ELR (cell line): ENCODE results near the gene ADORA2B.
"Not testable (repeated sequence)": the region's sequence is repeated elsewhere in the genome, so short reads cannot be mapped to it uniquely, and the experiment has no call there.

ENCODE experiments used
- DNase-seq: peaks from one replicate; pipeline ENCODE4 v3.0.0-alpha.2; 2015; ENCODE audit warnings: low read depth

The ADORA2B gene

DNA sequence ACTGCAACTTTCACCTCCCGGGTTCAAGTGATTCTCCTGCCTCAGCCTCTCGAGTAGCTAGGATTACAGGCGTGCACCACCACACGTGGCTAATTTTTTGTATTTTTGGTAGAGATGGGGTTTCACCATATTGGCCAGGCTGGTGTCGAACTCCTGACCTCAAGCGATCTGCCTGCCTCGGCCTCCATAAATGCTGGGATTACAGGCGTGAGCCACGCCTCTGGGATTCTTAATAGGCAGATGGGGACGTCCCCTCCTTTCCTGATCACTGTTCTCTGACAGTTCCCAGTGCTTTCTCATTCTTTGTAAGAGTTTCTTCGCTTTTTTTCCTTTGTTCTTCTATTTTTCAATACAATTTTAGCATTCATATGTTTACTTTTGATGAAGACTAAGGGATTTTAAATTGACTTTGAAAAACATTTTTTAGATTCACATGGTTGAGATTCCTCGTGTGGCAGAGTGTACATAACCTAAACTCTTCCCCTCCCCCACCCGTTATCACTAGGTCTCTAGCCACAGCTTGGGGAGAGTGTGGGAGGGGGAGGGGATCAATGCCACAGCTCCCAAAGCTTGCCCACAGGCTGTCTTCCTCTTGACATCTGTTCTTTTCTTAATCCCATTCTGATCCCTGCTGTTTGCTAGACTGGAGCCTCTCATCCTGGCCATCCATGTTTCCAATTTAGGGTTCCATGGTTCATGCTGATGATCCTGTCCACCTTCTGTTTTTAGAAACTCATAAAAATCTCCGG, 11.0 kb downstream of the ADORA2B start:
- no peak for DNase-seq

DNA sequence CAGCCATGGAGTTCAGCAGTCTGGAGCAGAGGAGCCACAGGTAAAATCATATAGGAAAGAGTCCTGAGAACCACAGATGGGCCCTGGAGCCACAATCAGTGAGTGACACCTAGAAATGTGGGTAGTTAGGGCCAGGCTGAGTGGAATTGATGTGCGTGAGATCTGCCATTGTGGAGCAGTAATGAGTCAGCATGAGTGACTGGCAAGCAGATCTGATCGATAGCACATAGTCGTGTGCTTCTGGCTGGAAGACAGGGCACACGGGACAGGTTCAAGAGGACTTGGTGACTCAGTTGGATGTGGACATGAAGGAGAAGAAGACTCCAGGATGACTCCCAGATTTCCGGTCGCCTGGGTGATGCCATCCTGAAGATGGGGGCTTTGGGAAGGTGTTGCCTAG, 12.3 kb downstream of the ADORA2B start:
- peak; percentile 59 for DNase-seq

DNA sequence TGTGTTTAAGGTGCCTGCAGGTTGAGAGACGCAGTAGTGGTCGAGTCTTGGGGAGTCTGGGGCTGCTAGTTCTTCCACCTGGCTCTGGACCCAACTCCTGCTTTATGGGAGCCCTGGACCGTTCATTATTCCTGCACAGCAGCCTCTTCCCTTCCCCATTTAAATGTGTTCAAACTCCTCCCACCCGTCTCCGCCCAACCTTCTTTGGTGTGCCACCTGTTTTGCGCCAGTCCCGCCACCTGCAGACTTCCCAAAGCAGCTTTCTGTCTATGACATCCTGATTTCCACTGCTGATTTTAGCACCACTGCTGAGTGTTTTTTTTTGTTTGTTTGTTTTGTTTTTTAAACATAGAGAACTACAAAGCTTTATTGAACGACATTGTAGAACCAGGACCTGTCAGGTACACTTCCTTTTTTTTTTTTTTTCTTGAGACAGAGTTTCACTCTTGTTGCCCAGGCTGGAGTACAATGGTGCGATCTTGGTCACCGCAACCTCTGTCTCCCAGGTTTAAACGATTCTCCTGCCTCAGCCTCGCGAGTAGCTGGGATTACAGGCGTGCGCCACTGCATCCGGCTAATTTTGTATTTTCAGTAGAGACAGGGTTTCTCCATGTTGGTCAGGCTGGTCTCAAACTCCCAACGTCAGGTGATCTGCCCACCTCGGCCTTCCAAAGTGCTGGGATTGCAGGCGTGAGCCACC, 12.8 kb downstream of the ADORA2B start:
- DNase-seq, result no peak

DNA sequence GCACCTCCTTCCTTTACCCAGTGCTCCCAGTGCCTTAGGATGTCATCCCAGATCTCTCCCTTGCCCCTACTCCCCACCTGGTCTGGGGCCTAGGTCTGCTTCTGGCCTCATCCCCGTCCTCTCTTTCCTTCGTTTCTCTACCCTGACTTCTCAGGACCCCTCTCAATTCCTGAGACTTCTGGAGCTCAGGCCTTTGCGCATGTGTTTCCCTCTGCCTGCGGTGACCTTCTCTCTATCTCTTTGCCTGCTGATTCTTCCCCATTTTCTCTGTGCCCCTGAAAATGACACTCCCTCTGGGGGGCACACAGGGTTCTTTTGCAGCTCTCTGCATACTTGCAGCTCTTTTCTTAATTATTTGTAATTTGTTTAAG, 13.5 kb downstream of the ADORA2B start:
- no peak for DNase-seq

DNA sequence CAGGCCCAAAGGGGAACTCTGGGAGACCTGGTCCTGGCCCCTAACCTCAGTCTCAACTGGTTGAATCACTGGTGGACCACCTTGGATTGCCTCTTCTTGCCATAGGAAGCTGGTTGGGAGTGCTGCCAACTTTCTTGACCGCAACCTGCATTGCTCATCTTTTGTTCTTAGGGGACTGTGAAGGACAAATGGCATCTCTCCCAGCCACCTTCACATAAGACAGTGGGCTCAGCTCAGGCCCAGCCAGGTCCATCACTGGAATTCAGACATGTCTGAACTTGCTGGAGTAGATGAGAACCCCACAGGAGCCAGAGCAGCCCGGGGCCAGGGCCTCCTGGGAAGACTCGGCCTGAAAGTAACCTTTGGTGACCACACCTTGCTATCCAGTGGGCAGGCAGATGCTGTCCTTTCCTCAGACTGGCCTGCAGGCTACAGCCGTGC, 18.8 kb downstream of the ADORA2B start:
- DNase-seq, result peak; percentile 87

DNA sequence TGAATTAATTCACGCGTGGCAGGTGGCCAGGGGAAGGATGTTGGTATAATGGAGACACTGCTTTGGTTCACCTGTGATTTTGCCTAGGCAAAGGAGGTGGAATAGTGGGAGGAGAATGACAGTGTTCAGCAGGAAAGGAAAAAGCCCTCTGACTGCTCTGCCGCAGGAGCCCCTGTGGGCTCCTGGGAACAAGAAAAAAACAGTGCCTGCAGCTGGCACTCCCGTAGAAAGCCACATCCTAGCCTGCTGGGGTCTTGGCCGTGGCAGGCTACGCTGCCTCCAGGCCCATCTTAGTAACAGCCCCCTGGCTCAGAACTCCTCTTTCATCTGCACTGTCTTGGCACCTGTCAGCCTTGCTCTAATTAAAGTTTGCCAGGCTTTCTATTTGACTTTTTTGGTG, 20.6 kb downstream of the ADORA2B start:
- DNase-seq, result no peak

DNA sequence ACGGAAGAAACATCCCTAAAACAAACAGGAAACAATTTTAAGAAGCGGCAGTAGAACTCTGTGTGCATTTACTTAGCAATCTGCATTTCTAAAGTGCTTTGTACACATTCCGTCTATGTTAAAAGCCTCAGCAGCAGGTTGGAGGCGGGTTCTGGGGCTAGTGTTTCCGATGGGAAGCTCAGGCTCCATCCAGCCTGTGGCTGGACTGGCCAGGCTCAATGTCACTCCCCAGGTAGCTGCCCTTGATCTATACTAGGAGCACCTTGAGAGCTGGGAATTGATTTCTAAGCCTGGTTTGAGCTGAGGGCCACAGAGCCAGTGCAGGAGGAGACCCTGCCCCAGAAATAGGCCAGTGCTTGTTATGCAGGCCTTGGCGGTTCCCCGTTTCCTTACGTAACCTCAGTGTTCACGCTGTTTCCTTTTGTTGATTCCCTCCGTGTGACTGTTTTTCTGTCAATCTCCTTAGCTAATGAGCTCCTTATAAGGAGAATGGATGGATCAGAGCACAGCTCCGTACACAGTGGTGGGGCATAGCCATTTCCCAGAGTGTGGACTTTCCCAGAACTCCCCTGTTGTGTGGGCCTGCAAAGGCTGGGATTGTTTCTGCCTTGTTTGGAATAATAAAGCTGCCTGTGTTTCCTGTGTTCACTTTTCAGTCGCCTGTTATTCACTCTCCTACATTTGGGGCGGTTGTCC, 21.4 kb downstream of the ADORA2B start:
- DNase-seq, result no peak

DNA sequence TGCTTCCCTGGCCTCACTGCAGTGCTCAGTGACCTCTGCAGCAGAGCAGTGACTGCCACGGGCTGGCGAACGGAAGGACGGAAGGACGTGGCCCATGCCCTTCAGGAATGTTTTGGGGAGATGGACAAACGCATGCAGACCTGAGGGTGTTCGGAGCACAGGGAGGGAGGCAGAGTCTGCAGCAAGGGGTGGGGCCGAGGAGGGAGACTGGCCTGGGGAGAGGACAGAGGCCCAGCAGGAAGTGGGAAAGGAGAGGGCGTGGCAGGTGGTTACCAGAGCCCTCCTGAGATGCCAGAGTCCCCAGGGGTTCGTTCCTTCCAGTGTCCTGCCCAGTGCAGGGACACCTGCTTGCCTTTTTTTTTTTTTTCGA, 21.9 kb downstream of the ADORA2B start:
- DNase-seq, result no peak

DNA sequence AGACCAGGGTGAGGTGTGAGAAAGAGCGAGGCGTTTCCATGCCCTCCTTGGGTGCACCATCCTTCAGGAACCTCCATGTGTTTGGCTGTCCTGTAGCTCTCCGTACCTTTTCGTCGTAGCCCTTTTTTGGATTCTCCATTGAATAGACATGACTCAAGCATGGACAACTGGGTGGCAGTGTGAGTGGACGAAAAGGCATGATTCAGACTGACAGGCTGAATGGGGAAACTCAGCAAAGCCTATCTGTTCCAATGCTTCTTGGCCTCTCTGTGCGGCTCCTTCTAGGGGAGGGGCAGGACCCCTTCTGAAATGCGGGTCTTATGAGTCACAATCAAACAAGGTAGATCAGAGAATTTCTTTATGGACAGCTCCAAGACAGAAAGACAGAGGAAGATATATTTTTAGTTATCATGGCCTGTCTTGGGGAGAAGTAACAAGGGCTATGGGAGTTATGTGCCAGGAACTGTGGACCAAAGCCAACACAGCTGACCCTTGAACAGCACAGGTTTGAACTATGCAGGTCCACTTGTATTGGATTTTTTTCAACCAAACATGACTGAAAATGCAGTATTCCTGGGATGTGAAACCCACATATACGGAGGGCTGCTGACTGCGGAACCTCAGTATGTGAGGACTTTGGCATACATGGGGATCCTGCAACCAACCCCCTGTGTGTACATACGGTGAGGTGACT, 22.9 kb downstream of the ADORA2B start:
- DNase-seq, result no peak

DNA sequence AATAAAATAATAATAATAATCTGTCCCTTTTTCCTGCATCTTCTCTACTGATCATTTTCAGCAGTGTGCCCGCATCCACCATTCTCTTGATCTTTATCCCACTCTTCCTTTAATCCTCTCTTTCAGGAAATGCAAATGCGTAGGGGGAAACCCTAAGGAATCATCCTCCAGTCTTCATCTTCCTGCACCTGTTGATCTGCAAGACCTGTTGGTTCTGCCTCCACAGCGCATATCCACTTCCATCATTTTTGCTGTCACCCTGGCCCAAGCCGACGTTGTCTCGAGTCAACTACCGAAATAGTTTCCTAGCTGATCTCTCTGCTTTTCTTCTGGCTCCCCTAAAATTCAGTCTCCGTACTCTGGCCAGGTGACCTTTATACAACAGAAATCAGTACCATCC, 24.5 kb downstream of the ADORA2B start:
- no peak for DNase-seq

DNA sequence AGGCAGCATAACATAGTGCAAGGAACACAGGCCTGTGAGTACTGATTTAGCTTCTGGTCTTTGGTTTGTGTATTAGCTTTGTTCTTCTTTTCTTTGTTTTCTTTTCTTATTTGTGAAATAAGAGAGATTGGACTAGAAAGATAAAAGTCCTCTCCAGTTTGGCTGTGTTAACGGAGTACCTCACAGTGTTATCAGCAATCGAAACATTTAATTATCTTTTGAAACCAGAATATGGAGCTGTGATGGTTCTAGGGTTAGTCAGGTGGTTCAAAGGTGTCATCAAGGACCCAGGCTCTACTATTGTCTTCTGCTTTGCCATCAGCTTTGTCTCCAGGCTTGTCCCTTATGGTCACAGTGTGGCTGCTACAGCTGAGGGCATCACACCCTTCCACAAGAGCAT, 25.6 kb downstream of the ADORA2B start:
- DNase-seq, result no peak

DNA sequence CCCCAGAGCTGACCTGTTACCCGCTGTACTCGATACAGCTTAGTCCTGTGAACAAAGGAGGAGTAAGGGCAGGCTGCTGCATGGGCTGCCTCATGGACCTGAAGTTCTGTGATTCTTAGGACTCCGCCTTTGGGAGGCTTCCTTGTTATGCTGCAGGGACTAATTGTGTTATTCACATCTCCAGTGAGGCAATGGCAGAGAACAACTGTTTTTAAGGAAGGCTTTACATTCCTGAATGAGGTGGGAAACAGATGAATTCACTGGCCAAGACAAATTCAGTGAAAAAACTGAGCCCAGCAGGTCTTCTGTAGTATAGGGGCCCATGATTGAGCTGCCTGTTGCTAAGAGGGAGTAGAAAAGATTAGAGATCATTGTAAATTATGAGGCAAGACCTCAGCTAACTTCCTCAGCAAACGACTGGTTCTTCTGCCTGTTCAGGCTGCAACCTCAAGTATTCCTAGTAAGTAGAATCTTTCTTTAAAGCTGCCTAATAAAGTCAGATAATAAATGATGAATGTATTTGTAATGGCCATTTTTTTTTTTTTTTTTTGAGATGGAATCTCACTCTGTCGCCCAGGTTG, 26.3 kb downstream of the ADORA2B start:
- DNase-seq, result no peak

DNA sequence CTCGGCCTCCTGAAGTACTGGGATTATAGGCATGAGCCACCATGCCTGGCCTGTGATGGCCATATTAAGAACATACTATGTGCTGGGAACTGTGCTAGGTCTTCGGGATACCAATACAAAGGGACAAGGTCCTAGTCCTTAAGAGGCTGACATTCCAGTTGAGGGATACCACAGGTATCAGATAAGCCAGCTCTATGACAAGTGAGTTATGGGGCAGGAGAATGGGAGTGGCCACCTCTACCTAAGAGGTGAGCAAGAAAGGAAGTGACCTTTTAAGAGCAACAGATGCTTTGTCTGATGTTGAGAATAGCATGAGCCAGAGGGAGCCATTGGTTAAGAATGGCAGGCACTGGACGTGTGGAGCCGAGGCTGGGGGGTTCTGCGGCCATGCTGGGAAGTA, 27.0 kb downstream of the ADORA2B start:
- DNase-seq, result no peak

DNA sequence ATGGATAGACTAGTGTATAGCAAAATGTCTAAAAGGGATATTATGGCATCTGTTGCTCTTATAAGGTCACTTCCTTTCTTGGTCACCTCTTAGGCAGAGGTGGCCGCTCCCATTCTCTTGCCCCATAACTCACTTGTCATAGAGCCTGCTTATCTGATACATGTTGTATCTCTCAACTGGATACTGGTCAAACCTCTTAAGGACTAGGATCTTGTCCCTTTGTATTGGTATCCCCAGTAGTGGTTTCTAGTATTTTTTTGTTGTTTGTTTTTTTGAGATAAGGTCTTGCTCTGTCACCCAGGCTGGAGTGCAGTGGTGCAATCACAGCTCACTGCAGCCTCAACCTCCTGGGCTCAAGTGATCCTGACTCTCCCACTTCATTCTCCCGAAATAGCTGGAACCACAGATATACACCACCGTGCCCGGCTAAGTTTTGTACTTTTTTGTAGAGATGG, 27.6 kb downstream of the ADORA2B start:
- no peak for DNase-seq

DNA sequence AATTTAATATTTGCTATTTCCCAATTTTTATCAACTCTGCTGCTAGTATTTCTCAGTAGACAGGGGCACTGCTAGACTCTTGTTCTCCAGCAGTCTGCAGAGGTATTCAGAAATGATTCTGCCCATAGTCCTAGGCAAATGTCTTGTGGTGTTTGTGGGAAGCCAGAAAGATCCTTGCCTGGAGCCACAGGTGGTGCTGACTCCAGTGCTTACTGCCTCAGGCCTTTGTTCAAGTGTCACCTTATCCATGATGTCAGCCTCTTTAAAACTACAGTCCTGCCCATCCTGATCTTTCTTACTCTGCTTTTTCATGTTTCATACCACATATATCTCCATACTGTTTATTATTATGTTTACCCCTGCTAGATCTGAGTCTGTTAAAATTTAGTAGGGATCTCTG, 28.1 kb downstream of the ADORA2B start:
- no peak for DNase-seq

DNA sequence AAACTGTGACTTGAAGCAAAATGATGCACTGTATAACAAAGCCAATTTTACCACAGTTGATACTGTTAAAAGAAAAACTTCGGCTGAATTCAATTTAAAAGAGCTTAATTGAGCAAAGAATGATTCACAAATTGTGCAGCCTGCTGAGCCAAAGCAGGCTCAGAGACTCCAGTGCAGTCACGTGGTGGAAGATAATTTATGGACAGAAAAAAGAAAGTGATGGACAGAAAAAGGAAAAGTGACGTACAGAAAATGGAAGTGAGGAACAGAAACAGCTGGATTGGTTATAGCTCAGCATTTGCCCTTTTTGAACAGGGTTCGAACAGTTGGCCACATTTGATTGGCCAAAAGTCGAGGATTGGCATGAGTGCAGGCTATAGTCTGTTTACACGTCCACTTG, 28.9 kb downstream of the ADORA2B start:
- no peak for DNase-seq

DNA sequence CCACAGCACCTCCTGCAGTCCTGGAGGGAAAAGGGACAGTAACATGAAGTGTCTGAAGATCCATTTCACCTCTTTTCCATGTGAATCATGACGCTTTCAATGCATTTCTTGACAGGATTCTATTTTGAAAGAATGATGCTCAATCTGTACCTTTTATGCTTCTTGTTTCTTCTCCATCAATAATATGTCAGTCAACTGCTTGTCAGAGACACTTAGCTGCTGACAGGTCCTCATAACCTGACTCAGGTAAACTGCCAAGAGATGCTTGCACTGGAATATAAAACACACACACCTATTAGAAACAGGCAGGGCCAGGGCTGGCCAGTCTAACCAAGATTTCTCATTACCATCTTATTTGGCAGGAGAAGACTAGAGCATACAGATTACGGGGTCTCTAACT, 33.0 kb downstream of the ADORA2B start:
- DNase-seq, result no peak

DNA sequence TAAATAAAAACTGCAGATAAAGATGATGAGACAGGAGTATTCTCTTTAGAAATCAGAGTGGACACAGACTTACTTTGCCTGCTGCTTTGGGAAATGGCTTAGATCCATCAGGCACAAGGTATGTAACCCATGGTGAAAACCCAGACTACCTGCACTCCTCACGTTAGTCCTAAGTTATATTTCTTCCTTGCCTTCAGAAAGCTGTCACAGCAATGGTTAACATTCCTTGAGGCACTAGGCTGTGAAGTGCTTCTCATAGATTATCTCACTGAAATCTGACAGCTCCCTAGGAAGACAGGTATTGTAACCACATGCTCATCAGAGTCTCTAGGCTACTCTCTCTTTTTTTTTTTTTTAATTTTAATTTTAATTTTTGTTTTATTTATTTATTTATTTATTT, 33.7 kb downstream of the ADORA2B start:
- DNase-seq, result no peak

DNA sequence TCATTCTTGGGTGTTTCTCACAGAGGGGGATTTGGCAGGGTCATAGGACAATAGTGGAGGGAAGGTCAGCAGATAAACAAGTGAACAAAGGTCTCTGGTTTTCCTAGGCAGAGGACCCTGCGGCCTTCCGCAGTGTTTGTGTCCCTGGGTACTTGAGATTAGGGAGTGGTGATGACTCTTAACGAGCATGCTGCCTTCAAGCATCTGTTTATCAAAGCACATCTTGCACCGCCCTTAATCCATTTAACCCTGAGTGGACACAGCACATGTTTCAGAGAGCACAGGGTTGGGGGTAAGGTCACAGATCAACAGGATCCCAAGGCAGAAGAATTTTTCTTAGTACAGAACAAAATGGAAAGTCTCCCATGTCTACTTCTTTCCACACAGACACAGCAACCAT, 34.1 kb downstream of the ADORA2B start:
- not testable (repeated sequence) for DNase-seq

DNA sequence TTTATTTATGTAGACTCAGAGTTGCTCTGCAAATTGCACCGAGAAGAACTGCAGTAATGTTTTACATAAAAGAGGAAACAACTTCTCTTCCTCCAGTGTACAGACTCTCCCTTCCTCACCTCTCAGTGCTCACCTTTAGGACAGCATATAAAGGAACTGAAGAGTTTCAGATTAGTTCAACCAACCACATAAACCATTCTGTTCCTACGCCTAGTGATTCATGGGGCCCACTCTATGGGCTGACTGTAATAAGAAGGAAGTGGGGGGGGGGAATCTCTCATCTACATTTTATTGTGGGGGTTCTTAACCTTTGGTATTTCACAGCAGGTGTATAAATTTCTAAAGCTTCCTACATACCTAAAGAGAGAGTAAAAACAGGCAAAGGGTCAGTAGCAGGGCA, 36.3 kb downstream of the ADORA2B start:
- peak; percentile 48 for DNase-seq

DNA sequence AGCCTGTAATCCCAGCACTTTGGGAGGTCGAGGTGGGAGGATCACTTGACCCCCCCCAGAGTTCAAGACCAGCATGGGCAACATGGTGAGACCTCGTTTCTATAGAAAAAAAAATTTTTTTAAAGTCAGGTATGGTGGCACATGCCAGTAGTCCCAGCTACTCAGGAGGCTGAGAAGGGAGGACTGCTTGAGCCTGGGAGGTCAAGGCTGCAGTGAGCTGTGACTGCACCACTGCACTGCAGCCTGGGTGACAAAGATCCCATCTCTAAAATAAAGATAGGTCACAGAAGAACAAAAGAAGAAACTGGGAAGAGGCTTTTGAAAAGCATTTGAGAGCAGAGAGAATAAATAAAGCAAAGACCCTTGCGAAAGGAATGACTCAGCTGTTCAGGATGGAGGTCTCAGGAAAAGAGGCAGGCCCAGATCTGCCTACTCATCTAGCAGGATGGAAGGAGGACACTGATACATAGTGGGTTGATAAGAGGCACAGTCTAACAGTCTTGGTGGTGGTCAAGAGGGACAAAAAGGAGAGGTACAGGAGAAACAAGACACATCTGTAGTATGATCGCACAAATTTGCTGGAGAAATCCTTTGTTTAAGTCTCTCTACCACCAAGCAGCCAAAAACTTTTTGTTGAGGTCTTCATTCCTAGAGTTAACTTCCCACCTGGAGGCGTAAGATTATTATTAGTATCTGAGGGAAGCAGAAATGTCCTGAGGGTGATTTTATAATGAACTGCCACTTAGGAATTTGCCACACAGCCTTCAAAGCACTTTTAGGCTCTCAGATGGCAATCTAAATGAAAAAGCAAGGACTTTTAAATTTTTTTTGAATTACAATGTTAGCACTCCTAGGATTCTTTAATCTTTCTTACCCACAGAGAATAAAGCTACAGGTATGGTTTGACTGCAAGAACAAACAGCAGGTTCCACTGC, 37.0 kb downstream of the ADORA2B start:
- DNase-seq, result peak; percentile 83
